ENCODE data around the gene CPNE7. TPM values are rescaled to one million over a fixed set of nuclear protein-coding genes. Genes with fewer than 3 reads are reported as not detected.

CPNE7 gene
- total and polyA plus RNA-seq, 9 of the 15 experiments (the other 6 are each of a cell fraction or from before 2014, with no cell fraction given) = 0.30 to 73.4 (median 32.7) TPM

DNA sequence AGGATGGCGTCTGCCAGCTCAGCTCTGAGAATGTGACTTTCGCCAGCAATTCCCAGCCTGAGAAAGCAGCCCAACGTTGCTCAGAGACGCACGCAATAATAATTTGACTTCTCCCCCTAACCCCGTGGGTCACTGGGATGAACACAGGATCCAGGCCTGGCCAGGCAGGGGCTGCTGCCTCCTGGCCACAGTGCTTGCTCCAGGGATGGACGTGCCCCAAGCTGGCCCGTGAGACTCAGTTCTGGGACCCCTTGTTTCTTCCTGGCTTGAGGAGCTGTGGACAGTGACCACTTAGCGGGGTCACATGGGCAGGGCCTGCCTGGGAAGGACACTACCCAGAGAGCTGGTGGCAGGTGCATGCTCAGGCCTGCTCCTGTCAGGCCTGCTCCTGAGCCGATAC is 24.3 kb downstream of the CPNE7 start:
- Histone ChIP-seq H3K79me2 (ENCODE audit: control insufficient read depth, insufficient read depth, low read length) (no peaks in the 10 kb centered on the region), H4K20me1 (replicated peaks; ENCODE audit: control insufficient read depth, insufficient read depth, low read length) (0 out of 2 replicates have a peak, but pooled peaks cover 5% of the 10 kb centered on the region), H3K4me1 (replicated peaks in 1 of 2; ENCODE audit: control insufficient read depth in 2 of 2, insufficient read depth in 2 of 2, low read length in 2 of 2) (peaks cover 0 to 62% of the 10 kb centered on the region in 2 experiments; a peak in 3 of 5 replicates), H3K4me3 (no peak overlapping the region), H3K27me3 (ENCODE audit: control insufficient read depth in 2 of 2, insufficient read depth in 2 of 2, low read length in 2 of 2) (no peaks in the 10 kb centered on the region), H3K27ac (ENCODE audit: extremely low read depth, low read depth, low read length) (no peak overlapping the region), H3K9ac (ENCODE audit: insufficient read depth in 1 of 2, low read depth in 2 of 2, low read length in 2 of 2) (peak overlapping the region in 1 of 2 experiments; percentile 67; a peak in 1 of 4 replicates), H3K9me1 (ENCODE audit: control insufficient read depth, insufficient read depth, low read length) (no peaks in the 10 kb centered on the region), H3K36me3 (ENCODE audit: control insufficient read depth, insufficient read depth, low read length) (peaks cover 12% of the 10 kb centered on the region; the same call in 2 of the 3 replicates), H3K4me2 (ENCODE audit: insufficient read depth, low read length) (no peak overlapping the region), H2AFZ (ENCODE audit: low read depth, low read length) (no peak overlapping the region), H3K9me3 (replicated peaks; ENCODE audit: control insufficient read depth, insufficient read depth, low read depth, low read length) (no peaks in the 10 kb centered on the region)
- in situ Hi-C loops (cut with MboI) (loop anchor here (10.0 kb wide), 1 partner anchor 265 kb away; no protein-coding TSS in a partner anchor), intact Hi-C loops (cut with micrococcal nuclease) (loop anchor here (5.0 kb wide), 1 partner anchor 37 kb away; no protein-coding TSS in a partner anchor)
- FAIRE-seq (no peak), ATAC-seq (no peak), DNase-seq (ENCODE audit: extremely low read depth in 1 of 4, low spot score in 3 of 4) (no peak)
- 49% methylated on average over 10 of the region's 10 CpGs for WGBS (ENCODE audit: insufficient coverage, low coverage, missing lambda C conversion rate)
- ChIA-PET CTCF (ENCODE audit: low intra/inter-chr PET ratio) (no interaction called here), POLR2A (interaction anchor here (1.0 to 2.1 kb wide), 3 partner anchors 10 to 57 kb away, joined by 3 to 5 read pairs (median 4); partner anchors contain the start of genes CHMP1A and SPATA33)
- BruUV-seq (replicated peaks) = no TSS peak
- TF ChIP-seq GATA2 (CRISPR knock-in tag; IDR thresholded peaks at IDR 0.05) = peak; percentile 17; the same call in 1 of the 2 replicates
- TF ChIP-seq ZNF347 (CRISPR knock-in tag; IDR thresholded peaks at IDR 0.05; ENCODE audit: low read depth) = no peak
- TF ChIP-seq, protein P1, sequence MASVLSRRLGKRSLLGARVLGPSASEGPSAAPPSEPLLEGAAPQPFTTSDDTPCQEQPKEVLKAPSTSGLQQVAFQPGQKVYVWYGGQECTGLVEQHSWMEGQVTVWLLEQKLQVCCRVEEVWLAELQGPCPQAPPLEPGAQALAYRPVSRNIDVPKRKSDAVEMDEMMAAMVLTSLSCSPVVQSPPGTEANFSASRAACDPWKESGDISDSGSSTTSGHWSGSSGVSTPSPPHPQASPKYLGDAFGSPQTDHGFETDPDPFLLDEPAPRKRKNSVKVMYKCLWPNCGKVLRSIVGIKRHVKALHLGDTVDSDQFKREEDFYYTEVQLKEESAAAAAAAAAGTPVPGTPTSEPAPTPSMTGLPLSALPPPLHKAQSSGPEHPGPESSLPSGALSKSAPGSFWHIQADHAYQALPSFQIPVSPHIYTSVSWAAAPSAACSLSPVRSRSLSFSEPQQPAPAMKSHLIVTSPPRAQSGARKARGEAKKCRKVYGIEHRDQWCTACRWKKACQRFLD (CRISPR knock-in tag; IDR thresholded peaks at IDR 0.05) = no peak

Measured in K562 (cell line).